Measurements from ENCODE around the gene KAZN.
"Not testable (repeated sequence)": the region's sequence is repeated elsewhere in the genome, so short reads cannot be mapped to it uniquely, and the experiment has no call there.

KAZN gene

GRCh38 chr1:15038232-15039016, 439.9 kb downstream of the KAZN start:
- no peak for FAIRE-seq

GRCh38 chr1:15039017-15039648, 440.6 kb downstream of the KAZN start:
- TF ChIP-seq POLR2A (IDR thresholded peaks at IDR 0.05; ENCODE audit: low read depth, low read length), result no peak
- FAIRE-seq (no peak), DNase-seq (ENCODE audit: insufficient read length, low spot score) (no peak)

More at GRCh38 chr1:15038232-15039016, 439.9 kb downstream of the KAZN start:
- DNase-seq (ENCODE audit: insufficient read length, low spot score), result no peak
- TF ChIP-seq POLR2A (IDR thresholded peaks at IDR 0.05; ENCODE audit: low read depth, low read length), result no peak

GRCh38 chr1:15039901-15040300, 441.4 kb downstream of the KAZN start:
- no peak for DNase-seq (ENCODE audit: insufficient read length, low spot score)
- FAIRE-seq, result no peak
- TF ChIP-seq POLR2A (IDR thresholded peaks at IDR 0.05; ENCODE audit: low read depth, low read length), result no peak

GRCh38 chr1:15040685-15041084, 442.2 kb downstream of the KAZN start:
- DNase-seq (ENCODE audit: insufficient read length, low spot score); FAIRE-seq: not testable (repeated sequence)

GRCh38 chr1:15042866-15043265, 444.4 kb downstream of the KAZN start:
- FAIRE-seq, result no peak
- no peak for TF ChIP-seq POLR2A (IDR thresholded peaks at IDR 0.05; ENCODE audit: low read depth, low read length)
- no peak for DNase-seq (ENCODE audit: insufficient read length, low spot score)

GRCh38 chr1:15043934-15044333, 445.4 kb downstream of the KAZN start:
- no peak for FAIRE-seq
- no peak for TF ChIP-seq POLR2A (IDR thresholded peaks at IDR 0.05; ENCODE audit: low read depth, low read length)
- no peak for DNase-seq (ENCODE audit: insufficient read length, low spot score)

- DNase-seq (ENCODE audit: insufficient read length, low spot score) (no peak), FAIRE-seq (no peak)
- no peak for TF ChIP-seq POLR2A (IDR thresholded peaks at IDR 0.05; ENCODE audit: low read depth, low read length)
Observed at GRCh38 chr1:15045123-15045522, 446.6 kb downstream of the KAZN start.

GRCh38 chr1:15046487-15047165, 448.1 kb downstream of the KAZN start:
- FAIRE-seq, result no peak
- DNase-seq (ENCODE audit: insufficient read length, low spot score), result peak; percentile 70
- TF ChIP-seq POLR2A (IDR thresholded peaks at IDR 0.05; ENCODE audit: low read depth, low read length), result no peak

GRCh38 chr1:15047237-15047636, 448.8 kb downstream of the KAZN start:
- no peak for DNase-seq (ENCODE audit: insufficient read length, low spot score)
- TF ChIP-seq POLR2A (IDR thresholded peaks at IDR 0.05; ENCODE audit: low read depth, low read length), result no peak
- FAIRE-seq, result no peak

- DNase-seq (ENCODE audit: insufficient read length, low spot score), result no peak
- no peak for TF ChIP-seq POLR2A (IDR thresholded peaks at IDR 0.05; ENCODE audit: low read depth, low read length)
- no peak for FAIRE-seq
Observed at GRCh38 chr1:15048437-15048980, 450.0 kb downstream of the KAZN start.

- no peak for TF ChIP-seq POLR2A (IDR thresholded peaks at IDR 0.05; ENCODE audit: low read depth, low read length)
- FAIRE-seq (no peak), DNase-seq (ENCODE audit: insufficient read length, low spot score) (no peak)
Observed at GRCh38 chr1:15049067-15049466, 450.6 kb downstream of the KAZN start.

GRCh38 chr1:15051882-15052528, 453.5 kb downstream of the KAZN start:
- no peak for TF ChIP-seq POLR2A (IDR thresholded peaks at IDR 0.05; ENCODE audit: low read depth, low read length)
- DNase-seq (ENCODE audit: insufficient read length, low spot score), result no peak
- no peak for FAIRE-seq

- no peak for TF ChIP-seq POLR2A (IDR thresholded peaks at IDR 0.05; ENCODE audit: low read depth, low read length)
- FAIRE-seq, result no peak
- DNase-seq (ENCODE audit: insufficient read length, low spot score), result no peak
Observed at GRCh38 chr1:15053153-15053552, 454.7 kb downstream of the KAZN start.

Measured in H54 (cell line).